LNCaP clone FGC (cell line): ENCODE data around the gene ZFAND3.
"Not testable (repeated sequence)": the region's sequence is repeated elsewhere in the genome, so short reads cannot be mapped to it uniquely, and the experiment has no call there.

Experiments
- DNase-seq: peaks from one replicate; pipeline ENCODE4 v3.0.0-alpha.2; 2011; ENCODE audit warnings: low read depth
- H3K4me3 ChIP-seq: 2 replicates; pipeline ENCODE4 v1.5.1; 2011; ENCODE audit warnings: mild to moderate bottlenecking, low read depth, low read length, control low read depth
- CTCF ChIP-seq: IDR thresholded peaks from 2 replicates; pipeline ENCODE4 v1.5.1; 2012; ENCODE audit warnings: mild to moderate bottlenecking; ENCODE audit not compliant: control insufficient read depth, insufficient read depth; ENCODE audit errors: extremely low read depth

The ZFAND3 gene

GRCh38 chr6:37889051-37889450 lies 69.5 kb downstream of the ZFAND3 start:
- no peak for DNase-seq
- TF ChIP-seq CTCF, result no peak
- H3K4me3 ChIP-seq, result no peak overlapping the region

GRCh38 chr6:37889486-37889885 lies 70.0 kb downstream of the ZFAND3 start:
- TF ChIP-seq CTCF, result no peak
- H3K4me3 ChIP-seq, result no peak overlapping the region
- no peak for DNase-seq

GRCh38 chr6:37891072-37891471 lies 71.5 kb downstream of the ZFAND3 start:
- no peak for DNase-seq
- no peak overlapping the region for H3K4me3 ChIP-seq
- no peak for TF ChIP-seq CTCF

GRCh38 chr6:37893257-37893656 lies 73.7 kb downstream of the ZFAND3 start:
- no peak overlapping the region for H3K4me3 ChIP-seq
- no peak for DNase-seq
- TF ChIP-seq CTCF, result no peak

GRCh38 chr6:37893734-37894133 lies 74.2 kb downstream of the ZFAND3 start:
- DNase-seq, H3K4me3 ChIP-seq: not testable (repeated sequence)

- no peak for DNase-seq
- no peak for TF ChIP-seq CTCF
- H3K4me3 ChIP-seq, result no peak overlapping the region
Observed at GRCh38 chr6:37894585-37894984, 75.1 kb downstream of the ZFAND3 start.

GRCh38 chr6:37897321-37897720 lies 77.8 kb downstream of the ZFAND3 start:
- TF ChIP-seq CTCF, result no peak
- no peak overlapping the region for H3K4me3 ChIP-seq
- no peak for DNase-seq
